Femur (tissue), 1 donor: ENCODE results near the gene USP11.

Experiments
- DNase-seq: peaks from one replicate; pipeline ENCODE4 v3.0.0-alpha.2; 2017

The USP11 gene

GRCh38 chrX:47204970-47205369 is 27.8 kb upstream of the USP11 start:
- DNase-seq, result no peak

DNA sequence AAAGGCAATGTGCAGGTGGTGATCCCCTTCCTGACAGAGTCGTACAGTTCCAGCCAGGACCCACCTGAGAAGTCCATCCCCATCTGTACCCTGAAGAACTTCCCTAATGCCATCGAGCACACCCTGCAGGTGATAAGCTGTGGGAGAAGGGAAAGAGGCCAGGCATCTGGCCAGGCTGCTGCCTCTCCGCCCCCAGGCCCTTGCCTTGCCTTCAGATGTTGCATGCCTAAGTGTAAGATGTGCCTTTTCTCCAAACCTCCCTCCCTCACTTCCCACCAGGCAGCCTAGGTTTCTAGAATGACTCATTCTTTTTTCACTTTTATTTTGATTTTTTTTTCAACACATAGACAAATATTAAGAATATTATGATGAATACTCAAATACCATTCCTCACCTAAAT is 26.5 kb upstream of the USP11 start:
- no peak for DNase-seq

DNA sequence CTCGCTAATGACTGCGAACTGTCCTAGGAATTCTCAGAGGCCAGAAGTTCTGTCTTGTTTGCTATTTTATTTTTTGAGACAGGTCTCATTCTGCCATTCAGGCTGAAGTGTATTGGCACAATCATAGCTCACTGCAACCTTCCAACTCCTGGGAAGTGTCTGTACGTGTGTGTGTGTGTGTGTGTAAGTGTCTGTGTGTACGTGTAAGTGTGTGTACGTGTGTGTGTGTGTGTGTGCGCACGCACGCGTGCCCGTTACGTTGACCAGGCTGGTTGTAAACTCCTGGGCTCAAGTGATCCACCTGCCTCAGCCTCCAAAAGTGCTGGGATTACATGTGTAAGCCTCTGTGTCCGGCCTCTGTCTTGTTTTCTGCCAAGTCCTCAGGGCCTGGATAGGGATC is 24.7 kb upstream of the USP11 start:
- no peak for DNase-seq

- DNase-seq, result no peak
These were observed 23.1 kb upstream of the USP11 start for GRCh38 chrX:47209508-47210238.

DNA sequence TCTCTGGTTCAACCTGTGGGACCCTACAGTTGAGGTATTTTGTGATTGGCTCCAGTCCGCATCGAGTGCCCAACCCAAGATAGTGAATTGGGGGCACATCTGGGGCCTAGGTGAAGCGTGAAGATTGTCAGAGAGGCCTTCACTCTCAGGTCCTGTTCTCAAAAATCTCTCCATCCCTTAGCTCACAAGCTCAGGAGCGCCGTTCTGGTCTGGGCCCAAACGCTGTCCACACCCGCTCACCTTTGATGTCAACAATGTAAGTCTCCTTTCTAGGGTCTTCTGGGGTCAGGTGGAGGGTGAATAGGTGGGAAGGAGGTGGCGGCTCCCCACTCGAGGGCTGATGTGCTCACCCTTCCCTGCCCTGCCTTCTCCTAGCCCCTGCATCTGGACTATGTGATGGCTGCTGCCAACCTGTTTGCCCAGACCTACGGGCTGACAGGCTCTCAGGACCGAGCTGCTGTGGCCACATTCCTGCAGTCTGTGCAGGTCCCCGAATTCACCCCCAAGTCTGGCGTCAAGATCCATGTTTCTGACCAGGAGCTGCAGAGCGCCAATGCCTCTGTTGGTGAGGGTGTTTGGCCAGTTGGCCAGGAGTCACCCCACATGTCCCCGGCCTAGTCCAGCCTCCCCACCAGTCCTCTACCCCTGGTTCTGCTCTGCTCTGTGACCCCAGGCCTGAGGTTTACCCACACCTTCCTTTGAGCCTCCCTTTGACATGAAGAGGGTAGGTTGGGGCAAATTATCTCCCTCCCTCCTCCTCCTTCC is 22.0 kb upstream of the USP11 start:
- no peak for DNase-seq

DNA sequence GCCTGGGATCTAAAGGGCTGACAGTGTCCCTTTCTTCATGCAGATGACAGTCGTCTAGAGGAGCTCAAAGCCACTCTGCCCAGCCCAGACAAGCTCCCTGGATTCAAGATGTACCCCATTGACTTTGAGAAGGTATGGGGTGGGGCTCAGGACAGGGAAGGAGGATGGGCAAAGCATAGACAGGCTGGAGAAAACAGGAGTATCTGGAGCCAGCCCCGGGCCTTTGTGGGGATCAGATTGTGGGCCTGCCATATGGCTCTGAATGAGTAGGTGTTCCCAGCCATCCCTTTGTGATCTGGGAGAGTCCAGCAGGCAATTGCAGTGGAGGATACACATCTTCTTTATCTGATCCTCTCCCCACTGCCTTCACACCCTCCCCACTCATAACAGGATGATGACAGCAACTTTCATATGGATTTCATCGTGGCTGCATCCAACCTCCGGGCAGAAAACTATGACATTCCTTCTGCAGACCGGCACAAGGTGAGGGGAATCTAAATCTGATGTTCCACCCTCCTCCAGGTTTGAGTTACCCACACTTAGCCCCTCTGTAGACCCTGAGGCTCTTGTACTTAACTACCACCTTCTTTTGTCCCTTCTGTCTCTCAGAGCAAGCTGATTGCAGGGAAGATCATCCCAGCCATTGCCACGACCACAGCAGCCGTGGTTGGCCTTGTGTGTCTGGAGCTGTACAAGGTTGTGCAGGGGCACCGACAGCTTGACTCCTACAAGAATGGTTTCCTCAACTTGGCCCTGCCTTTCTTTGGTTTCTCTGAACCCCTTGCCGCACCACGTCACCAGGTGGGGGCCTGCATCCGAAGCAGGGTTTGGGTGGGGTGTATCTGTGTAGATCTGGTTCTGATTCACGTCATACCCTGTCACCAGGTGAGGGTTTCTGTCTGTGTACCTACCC is 20.2 kb upstream of the USP11 start:
- DNase-seq, result no peak

DNA sequence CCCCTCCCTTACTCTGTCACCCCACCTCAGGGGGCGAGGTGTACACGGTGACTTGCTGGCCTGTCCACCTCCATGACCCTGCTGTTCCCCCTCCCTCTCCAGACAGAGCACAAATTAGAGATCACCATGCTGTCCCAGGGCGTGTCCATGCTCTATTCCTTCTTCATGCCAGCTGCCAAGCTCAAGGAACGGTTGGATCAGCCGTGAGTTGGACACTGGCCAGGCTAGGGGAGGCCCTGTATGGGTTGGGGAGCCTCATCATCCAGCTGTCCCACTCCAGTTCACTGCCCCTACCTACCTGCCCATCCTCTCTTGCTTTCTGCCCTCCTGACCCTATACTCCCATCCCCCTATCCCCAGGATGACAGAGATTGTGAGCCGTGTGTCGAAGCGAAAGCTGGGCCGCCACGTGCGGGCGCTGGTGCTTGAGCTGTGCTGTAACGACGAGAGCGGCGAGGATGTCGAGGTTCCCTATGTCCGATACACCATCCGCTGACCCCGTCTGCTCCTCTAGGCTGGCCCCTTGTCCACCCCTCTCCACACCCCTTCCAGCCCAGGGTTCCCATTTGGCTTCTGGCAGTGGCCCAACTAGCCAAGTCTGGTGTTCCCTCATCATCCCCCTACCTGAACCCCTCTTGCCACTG is 18.3 kb upstream of the USP11 start:
- peak; percentile 37 for DNase-seq

DNA sequence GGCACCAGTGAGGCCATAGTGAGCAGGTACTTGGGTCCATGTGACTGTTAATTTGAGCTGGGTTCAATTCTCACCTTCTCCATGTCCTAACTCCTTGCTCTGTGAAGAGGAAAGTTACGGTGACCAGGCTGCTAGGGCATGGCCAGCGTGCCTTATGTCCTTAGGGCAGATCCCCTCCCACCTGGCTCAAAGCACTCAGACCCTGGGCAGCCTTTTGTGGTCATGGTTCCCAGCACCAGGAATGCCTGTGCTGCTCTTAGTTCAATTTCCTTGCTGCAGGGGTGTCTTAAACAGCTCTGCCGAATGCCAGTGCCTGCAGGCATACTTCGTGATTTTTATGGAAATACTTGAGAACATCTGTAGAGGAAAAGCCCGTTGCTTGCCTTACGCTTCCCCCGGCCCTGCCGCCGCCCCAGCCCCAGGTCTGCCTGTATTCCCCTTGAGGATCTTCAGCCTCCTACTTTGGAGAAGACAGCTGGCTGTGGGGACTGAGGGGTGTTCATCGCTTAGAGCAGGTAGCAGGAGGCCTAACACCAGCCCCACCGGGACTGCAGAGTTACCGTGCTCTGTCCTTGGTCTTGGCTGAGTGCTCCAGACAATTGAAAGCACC is 17.4 kb upstream of the USP11 start:
- peak; percentile 20 for DNase-seq

DNA sequence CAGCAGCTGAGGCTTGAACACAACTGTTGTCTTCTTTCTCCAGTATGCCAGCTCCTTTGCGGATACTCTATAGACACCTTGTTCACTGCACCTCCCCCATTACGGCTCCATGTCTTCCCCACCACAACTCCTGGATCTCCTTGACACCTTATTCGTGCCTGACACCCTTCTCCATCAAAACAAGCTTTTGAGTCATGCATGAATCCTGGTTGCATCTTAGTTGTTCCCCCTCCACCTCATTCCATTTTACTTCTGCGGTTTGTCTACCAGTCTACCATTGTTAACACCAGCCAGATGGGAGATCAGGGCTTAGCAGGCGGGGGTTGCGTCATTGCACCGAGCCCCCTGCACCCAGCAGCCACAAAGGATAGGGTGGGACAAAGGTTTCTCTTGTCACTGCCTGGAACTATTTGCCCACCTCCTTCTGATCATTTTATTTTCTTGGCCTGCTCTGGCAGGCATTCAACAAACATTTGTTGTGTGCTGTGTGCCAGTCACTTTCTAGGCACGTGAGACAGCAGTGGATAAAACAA is 16.4 kb upstream of the USP11 start:
- peak; percentile 16 for DNase-seq

- DNase-seq, result no peak
These were observed 15.5 kb upstream of the USP11 start for GRCh38 chrX:47217121-47217851.

GRCh38 chrX:47217852-47218279 is 14.9 kb upstream of the USP11 start:
- peak; percentile 99 for DNase-seq

GRCh38 chrX:47218280-47218919 is 14.4 kb upstream of the USP11 start, which contains the start of gene CDK16:
Gene CDK16, plus strand, starts transcription at chrX:47218681. Its CDS starts 4,877 bp downstream, at chrX:47223558.
- peak; percentile 92 for DNase-seq

DNA sequence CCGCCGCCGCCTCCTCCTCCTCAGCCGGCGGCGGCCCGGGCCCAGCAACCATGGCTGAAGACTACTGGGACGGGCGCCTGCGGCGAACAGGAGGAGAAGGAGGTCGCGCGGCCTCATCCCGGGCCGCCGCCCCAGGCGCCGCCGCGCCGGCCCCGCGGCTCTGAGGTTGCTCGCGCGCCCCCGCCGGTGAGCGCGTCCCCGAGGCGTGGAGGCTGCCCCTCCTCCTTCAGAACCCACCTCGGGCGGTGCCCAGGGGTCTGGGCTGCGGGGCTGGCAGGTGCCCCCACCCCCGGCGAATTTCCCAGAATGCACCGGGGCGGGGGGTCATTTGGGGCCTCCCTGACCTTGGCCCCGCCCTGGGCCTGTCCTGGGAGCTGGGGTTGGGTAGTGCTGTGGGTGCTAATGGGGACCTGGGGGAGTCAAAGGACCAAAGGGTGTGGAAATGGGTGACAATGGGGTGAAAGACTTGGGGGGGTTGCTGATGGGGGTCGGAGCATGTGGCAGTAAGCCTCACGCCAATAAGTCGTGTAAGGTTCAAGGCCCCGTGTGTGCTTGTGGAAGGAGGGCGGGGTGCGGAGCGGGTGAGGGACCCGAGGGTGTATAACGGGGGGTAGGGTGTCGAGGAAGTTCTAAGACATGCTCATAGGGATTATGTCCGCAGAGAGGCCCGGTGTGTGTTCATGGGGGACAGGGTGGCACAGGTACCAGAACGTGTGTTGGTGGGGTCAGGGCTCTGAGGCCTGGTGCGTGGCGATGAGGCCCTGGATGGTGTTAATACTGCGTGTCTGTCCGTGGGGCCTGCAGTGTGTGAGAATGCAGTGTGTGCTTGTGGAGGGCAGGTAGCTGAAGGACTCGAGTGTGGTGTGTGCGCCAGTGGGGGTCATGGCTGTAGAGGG is 13.6 kb upstream of the USP11 start:
- DNase-seq, result peak; percentile 69

DNA sequence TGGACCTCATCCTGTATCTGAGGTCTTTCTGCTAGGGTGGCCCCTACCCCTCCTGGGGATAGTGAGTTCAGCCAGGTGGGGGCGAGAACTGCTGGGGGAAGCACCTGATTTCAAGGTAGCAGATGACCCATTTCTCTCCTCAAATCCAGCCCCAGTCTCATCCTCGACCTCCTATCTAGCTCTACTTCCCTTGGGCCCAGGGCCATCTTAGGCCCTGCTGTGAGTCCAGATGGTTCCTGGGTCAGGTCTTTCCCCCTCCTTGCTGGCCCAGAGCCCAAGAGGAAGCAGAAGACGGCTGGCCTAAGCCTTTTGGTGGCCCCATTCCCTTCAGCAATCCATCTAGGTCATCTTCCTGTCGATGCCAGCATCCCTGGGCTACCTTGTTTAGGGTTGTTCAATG is 11.1 kb upstream of the USP11 start:
- peak; percentile 12 for DNase-seq

DNA sequence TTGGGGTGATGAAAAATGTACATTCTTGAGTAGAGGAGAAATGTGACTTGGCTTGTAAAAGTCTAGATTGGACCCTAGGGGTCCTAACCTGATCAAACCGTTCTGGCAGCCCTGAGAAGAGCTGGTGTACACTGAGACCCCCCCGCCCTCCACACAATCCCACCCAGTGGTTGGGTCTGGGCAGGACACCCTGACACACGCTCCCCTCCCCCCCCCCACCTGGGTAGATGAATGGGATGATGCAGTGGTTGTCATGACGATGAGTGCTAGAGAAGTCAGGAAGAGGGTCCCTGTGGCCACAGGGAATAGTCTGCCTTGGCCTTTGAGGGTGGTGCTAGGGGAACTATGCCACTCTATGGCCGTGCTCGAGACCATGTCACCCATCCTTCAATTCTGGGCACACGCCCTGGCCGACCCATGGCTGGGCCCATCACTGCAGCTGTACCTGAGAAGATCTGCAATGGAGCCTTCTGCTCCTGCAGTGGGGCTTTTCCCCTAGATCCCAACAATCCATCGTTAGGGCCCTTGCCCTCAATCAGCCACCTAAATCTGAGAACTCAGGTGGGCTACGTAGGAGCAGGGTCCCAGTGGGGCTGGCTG is 10.0 kb upstream of the USP11 start:
- peak; percentile 13 for DNase-seq

DNA sequence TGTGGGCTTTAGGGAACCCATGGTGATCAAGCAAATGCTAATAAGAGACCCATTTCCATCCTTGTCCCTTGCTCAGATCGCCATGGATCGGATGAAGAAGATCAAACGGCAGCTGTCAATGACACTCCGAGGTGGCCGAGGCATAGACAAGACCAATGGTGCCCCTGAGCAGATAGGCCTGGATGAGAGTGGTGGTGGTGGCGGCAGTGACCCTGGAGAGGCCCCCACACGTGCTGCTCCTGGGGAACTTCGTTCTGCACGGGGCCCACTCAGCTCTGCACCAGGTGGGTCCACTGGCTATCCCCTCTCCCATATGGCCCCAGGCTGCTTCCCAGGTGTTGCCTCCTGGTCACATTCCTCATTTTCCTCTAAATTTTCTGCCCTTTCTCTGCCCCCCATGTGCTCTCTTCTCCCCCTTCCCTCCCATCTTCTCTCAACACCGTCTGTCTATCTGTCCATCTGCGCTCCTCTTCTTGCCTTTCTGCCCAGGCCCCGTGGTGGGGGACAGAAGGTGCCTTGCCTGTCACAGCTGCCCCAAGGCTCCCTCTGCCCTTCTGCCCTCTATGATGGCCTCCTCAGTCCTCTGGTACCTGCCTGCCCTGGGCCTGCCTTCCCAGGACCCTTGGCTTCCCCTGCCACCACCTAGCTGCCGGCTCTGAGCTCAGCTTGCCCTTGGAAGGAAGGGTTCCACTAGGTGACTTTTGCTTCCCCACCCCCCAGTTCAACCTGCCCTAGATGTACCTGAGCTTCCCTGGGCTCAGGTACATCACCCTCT is 9.1 kb upstream of the USP11 start:
- peak; percentile 11 for DNase-seq

DNA sequence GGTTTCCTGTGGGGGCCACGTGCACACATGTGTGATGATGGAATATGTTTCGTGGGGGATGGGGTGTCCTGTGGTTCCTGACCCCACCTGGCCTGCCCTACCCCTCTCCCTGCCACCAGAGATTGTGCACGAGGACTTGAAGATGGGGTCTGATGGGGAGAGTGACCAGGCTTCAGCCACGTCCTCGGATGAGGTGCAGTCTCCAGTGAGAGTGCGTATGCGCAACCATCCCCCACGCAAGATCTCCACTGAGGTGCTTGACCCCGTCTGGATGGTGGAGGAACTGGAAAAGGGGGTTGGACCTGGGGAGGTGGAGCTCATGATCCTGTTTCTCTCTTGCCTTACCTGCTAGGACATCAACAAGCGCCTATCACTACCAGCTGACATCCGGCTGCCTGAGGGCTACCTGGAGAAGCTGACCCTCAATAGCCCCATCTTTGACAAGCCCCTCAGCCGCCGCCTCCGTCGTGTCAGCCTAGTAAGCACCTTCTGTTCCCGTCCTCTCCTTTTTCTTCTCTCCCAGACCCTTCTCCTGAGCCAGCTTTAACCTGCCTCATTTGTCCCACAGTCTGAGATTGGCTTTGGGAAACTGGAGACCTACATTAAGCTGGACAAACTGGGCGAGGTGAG is 8.4 kb upstream of the USP11 start:
- DNase-seq, result peak; percentile 8

DNA sequence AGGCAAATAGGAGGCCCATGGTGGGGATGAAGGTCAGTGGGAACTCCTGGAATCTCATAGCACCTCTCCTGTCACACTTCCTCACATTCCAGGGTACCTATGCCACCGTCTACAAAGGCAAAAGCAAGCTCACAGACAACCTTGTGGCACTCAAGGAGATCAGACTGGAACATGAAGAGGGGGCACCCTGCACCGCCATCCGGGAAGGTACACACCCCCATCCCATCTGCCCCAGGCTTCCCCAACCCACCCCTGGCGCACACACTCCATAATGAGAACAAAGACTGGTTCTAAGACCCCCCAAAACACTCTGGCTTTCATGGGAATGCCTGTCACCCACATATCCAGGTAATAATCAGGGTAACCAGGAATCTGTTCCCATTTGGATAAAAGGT is 7.9 kb upstream of the USP11 start:
- DNase-seq, result peak; percentile 10
